Embryonic facial prominence (tissue), 1 donor: ENCODE results near the gene WWC1.

ENCODE experiments used
- DNase-seq: peaks from one replicate; pipeline ENCODE4 v3.0.0-alpha.2; 2016; ENCODE audit errors: extremely low spot score

The WWC1 gene

GRCh38 chr5:168438349-168438748, 146.9 kb downstream of the WWC1 start:
- DNase-seq, result no peak

- DNase-seq, result no peak
These were observed 152.1 kb downstream of the WWC1 start for GRCh38 chr5:168443533-168443932.

- no peak for DNase-seq
These were observed 152.7 kb downstream of the WWC1 start for GRCh38 chr5:168443950-168444700.

- no peak for DNase-seq
These were observed 155.7 kb downstream of the WWC1 start for GRCh38 chr5:168446983-168447619.

GRCh38 chr5:168447808-168448207, 156.4 kb downstream of the WWC1 start:
- DNase-seq, result no peak

- no peak for DNase-seq
These were observed 157.7 kb downstream of the WWC1 start for GRCh38 chr5:168449166-168449565.

- no peak for DNase-seq
These were observed 160.1 kb downstream of the WWC1 start for GRCh38 chr5:168451565-168451964.

GRCh38 chr5:168455201-168455600, 163.8 kb downstream of the WWC1 start:
- no peak for DNase-seq

- DNase-seq, result no peak
These were observed 166.1 kb downstream of the WWC1 start for GRCh38 chr5:168457542-168457941.

GRCh38 chr5:168460606-168461005, 169.2 kb downstream of the WWC1 start:
- no peak for DNase-seq

GRCh38 chr5:168463081-168463480, 171.6 kb downstream of the WWC1 start:
- DNase-seq, result no peak

GRCh38 chr5:168464214-168464613, 172.8 kb downstream of the WWC1 start:
- no peak for DNase-seq

GRCh38 chr5:168464641-168465040, 173.2 kb downstream of the WWC1 start:
- no peak for DNase-seq

- no peak for DNase-seq
These were observed 176.4 kb downstream of the WWC1 start for GRCh38 chr5:168467755-168468330.

- DNase-seq, result no peak
These were observed 177.4 kb downstream of the WWC1 start for GRCh38 chr5:168468836-168469235.

- no peak for DNase-seq
These were observed 178.4 kb downstream of the WWC1 start for GRCh38 chr5:168469816-168470215.

GRCh38 chr5:168471785-168472184, 180.3 kb downstream of the WWC1 start:
- no peak for DNase-seq

GRCh38 chr5:168472329-168472728, 180.9 kb downstream of the WWC1 start:
- DNase-seq, result peak; percentile 68

GRCh38 chr5:168474319-168474718, 182.9 kb downstream of the WWC1 start:
- DNase-seq, result no peak

- DNase-seq, result no peak
These were observed 185.6 kb downstream of the WWC1 start for GRCh38 chr5:168477060-168477459.

GRCh38 chr5:168479166-168479565, 187.7 kb downstream of the WWC1 start:
- DNase-seq, result no peak

GRCh38 chr5:168480601-168481000, 189.2 kb downstream of the WWC1 start:
- no peak for DNase-seq

GRCh38 chr5:168481330-168481788, 189.9 kb downstream of the WWC1 start:
- no peak for DNase-seq
